ENCODE results near the gene CDH23. TPM values are rescaled to one million over a fixed set of nuclear protein-coding genes. Genes with fewer than 3 reads are reported as not detected.

CDH23 gene
- total RNA-seq, 2 experiments from 2014 or later: 4.6 to 5.2 TPM

DNA sequence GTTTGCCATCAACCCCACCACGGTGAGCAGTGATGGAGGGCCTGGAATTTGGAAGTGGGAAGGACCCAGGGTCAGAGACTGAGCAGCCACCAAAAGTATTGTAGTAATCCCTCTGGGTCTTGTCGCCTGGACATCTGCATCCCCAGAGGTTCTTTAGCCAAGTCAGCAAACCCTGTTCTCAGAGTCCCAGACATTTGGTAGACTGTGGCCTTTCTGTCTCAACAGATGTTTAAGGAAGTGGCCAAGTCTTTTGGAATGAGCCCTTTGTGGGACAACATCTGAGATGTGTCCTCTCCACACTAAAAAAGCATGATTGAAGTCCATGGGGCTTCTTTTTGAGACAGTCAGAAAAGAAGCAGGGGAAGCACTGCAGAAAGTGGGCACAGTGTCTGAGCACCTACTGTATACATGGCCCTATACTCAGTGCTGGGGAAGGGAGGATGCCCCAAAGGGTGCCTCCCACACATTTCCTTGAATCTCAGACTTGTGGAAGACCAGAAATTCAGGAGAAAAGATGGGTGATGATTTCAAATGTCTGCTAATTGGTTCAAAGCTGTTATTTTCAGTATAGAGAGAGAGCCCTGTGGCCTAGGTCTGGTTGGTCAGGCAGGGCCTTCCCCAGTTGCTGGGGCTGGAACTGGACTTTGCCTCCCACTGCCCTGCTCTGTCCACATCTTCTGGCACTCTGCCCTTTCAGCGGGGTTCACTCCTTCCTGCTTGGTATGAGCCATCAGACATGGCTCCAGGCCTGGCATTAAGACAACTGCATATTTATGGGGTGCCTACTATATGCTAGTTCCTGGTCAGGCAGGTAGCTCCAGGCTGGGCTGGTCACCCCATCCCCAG is 403.1 kb downstream of the CDH23 start:
- H3K36me3 ChIP-seq (ENCODE audit: insufficient read depth, low read length): no peaks in the 10 kb centered on the region
- H3K27ac Mint-ChIP-seq: no peak overlapping the region
- ChIA-PET CTCF (interaction anchor here (0.6 kb wide), 1 partner anchor 196 kb away, joined by 3 read pairs; no protein-coding TSS in a partner anchor), POLR2A (no interaction called here)
- H3K27ac ChIP-seq (ENCODE audit: low read depth in 1 of 2, low read length in 2 of 2): no peak overlapping the region
- no peaks in the 10 kb centered on the region for H3K9me3 Mint-ChIP-seq
- no peak overlapping the region for H3K4me3 ChIP-seq (ENCODE audit: low read length)
- H3K9me3 ChIP-seq (ENCODE audit: control insufficient read depth in 1 of 2, insufficient read depth in 1 of 2, low read length in 2 of 2): peaks cover 0 to 4% of the 10 kb centered on the region in 2 experiments
- TF ChIP-seq, protein P1, sequence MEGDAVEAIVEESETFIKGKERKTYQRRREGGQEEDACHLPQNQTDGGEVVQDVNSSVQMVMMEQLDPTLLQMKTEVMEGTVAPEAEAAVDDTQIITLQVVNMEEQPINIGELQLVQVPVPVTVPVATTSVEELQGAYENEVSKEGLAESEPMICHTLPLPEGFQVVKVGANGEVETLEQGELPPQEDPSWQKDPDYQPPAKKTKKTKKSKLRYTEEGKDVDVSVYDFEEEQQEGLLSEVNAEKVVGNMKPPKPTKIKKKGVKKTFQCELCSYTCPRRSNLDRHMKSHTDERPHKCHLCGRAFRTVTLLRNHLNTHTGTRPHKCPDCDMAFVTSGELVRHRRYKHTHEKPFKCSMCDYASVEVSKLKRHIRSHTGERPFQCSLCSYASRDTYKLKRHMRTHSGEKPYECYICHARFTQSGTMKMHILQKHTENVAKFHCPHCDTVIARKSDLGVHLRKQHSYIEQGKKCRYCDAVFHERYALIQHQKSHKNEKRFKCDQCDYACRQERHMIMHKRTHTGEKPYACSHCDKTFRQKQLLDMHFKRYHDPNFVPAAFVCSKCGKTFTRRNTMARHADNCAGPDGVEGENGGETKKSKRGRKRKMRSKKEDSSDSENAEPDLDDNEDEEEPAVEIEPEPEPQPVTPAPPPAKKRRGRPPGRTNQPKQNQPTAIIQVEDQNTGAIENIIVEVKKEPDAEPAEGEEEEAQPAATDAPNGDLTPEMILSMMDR (IDR thresholded peaks at IDR 0.05): no peak
- H3K4me3 Mint-ChIP-seq: no peak overlapping the region
- no peak for ATAC-seq (ENCODE audit: poor library complexity)
- H3K4me1 ChIP-seq (ENCODE audit: insufficient read depth, low read length): peaks cover 3% of the 10 kb centered on the region
- peaks cover 9% of the 10 kb centered on the region for H3K4me1 Mint-ChIP-seq (ENCODE audit: low read depth)
- intact Hi-C loops (cut with DNase I, micrococcal nuclease): no loop called here
- H3K36me3 Mint-ChIP-seq (ENCODE audit: low read depth): no peaks in the 10 kb centered on the region
- no peak for DNase-seq
- no peaks in the 10 kb centered on the region for H3K27me3 Mint-ChIP-seq
- H3K27me3 ChIP-seq (ENCODE audit: control insufficient read depth in 1 of 2, insufficient read depth in 2 of 2, low read length in 2 of 2): no peaks in the 10 kb centered on the region

DNA sequence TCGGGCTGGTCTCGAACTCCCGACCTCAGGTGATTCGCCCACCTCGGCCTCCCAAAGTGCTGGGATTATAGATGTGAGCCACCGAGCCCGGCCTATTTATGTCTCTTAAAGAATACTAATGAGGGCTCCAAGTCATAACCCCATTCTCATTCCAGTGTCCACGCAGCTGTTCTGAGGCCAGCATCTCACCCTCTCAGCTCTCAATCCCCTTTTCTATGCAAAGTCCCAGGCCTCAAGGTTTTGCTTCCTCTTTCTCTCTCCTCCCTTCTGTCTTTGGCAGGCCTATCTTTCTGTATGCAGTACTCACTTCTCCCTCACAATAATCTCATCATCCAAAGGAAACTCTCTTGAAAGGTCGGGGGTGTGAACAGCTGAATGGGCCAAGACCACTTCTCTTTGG is 404.6 kb downstream of the CDH23 start:
- TF ChIP-seq, protein P1 (IDR thresholded peaks at IDR 0.05): no peak
- Histone ChIP-seq H3K4me3 (ENCODE audit: low read length) (no peak overlapping the region), H3K36me3 (ENCODE audit: insufficient read depth, low read length) (no peaks in the 10 kb centered on the region), H3K27ac (ENCODE audit: low read depth in 1 of 2, low read length in 2 of 2) (no peak overlapping the region), H3K27me3 (ENCODE audit: control insufficient read depth in 1 of 2, insufficient read depth in 2 of 2, low read length in 2 of 2) (no peaks in the 10 kb centered on the region), H3K4me1 (ENCODE audit: insufficient read depth, low read length) (peaks cover 3% of the 10 kb centered on the region), H3K9me3 (ENCODE audit: control insufficient read depth in 1 of 2, insufficient read depth in 1 of 2, low read length in 2 of 2) (peaks cover 0 to 4% of the 10 kb centered on the region in 2 experiments)
- peaks cover 9% of the 10 kb centered on the region for H3K4me1 Mint-ChIP-seq (ENCODE audit: low read depth)
- H3K9me3 Mint-ChIP-seq: no peaks in the 10 kb centered on the region
- CTCF ChIA-PET: interaction anchor here (0.7 kb wide), 1 partner anchor 418 kb away, joined by 4 read pairs; no protein-coding TSS in a partner anchor
- no peak overlapping the region for H3K4me3 Mint-ChIP-seq
- H3K27ac Mint-ChIP-seq: no peak overlapping the region
- H3K27me3 Mint-ChIP-seq: no peaks in the 10 kb centered on the region
- DNase-seq (no peak), ATAC-seq (ENCODE audit: poor library complexity) (no peak)
- intact Hi-C loops (cut with DNase I, micrococcal nuclease): no loop called here
- POLR2A ChIA-PET: no interaction called here
- H3K36me3 Mint-ChIP-seq (ENCODE audit: low read depth): no peaks in the 10 kb centered on the region

DNA sequence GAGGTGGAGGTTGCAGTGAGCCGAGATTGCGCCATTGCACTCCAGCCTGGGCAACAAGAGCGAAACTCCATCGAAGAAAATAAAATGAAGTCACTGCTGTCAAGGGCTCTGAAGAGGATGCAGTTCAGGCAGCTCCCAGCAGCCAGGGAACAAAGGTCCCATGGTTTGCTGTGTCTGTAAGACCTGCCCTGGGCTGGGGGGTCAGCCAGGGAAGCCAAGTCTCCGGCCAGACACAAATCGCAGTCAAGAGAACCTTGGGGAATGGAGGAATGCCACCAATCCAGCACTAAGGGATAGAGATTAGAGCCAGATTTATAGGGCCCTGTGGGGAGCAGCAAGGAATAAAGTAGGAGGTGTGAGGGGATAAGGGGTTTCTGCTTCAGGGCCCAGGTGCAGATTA is 405.5 kb downstream of the CDH23 start:
- ChIA-PET CTCF (no interaction called here), POLR2A (no interaction called here)
- Histone ChIP-seq H3K4me3 (ENCODE audit: low read length) (no peak overlapping the region), H3K4me1 (ENCODE audit: insufficient read depth, low read length) (peaks cover under 1% of the 10 kb centered on the region), H3K36me3 (ENCODE audit: insufficient read depth, low read length) (no peaks in the 10 kb centered on the region), H3K9me3 (ENCODE audit: control insufficient read depth in 1 of 2, insufficient read depth in 1 of 2, low read length in 2 of 2) (peaks cover 0 to 4% of the 10 kb centered on the region in 2 experiments), H3K27me3 (ENCODE audit: control insufficient read depth in 1 of 2, insufficient read depth in 2 of 2, low read length in 2 of 2) (no peaks in the 10 kb centered on the region), H3K27ac (ENCODE audit: low read depth in 1 of 2, low read length in 2 of 2) (no peak overlapping the region)
- DNase-seq: no peak
- peaks cover 6% of the 10 kb centered on the region for H3K4me1 Mint-ChIP-seq (ENCODE audit: low read depth)
- H3K4me3 Mint-ChIP-seq: no peak overlapping the region
- no peaks in the 10 kb centered on the region for H3K27me3 Mint-ChIP-seq
- TF ChIP-seq, protein P1 (IDR thresholded peaks at IDR 0.05): no peak
- no peak overlapping the region for H3K27ac Mint-ChIP-seq
- intact Hi-C loops (cut with DNase I, micrococcal nuclease): no loop called here
- H3K9me3 Mint-ChIP-seq: no peaks in the 10 kb centered on the region
- H3K36me3 Mint-ChIP-seq (ENCODE audit: low read depth): no peaks in the 10 kb centered on the region
- ATAC-seq (ENCODE audit: poor library complexity): no peak
